Thymus (tissue), 11 donors: Measurements from ENCODE around the gene KRT74. TPM values are rescaled to one million over a fixed set of nuclear protein-coding genes. Genes with fewer than 3 reads are reported as not detected.

Experiments
- DNase-seq, 9 donors: peaks; one replicate each; pipeline ENCODE4 v3.0.0-alpha.2; 2013; ENCODE audit warnings: low spot score in 9 of 9, low read depth in 6 of 9, missing footprints in 1 of 9
- H3K27ac ChIP-seq, 2 donors: one replicate each; pipeline ENCODE4 v1.5.1; 2013; ENCODE audit warnings: control low read depth in 1 of 2, low read depth in 1 of 2, low read length in 1 of 2, mild to moderate bottlenecking in 1 of 2, moderate library complexity in 1 of 2
- H3K27me3 ChIP-seq, 2 donors: one replicate each; pipeline ENCODE4 v1.5.1; 2013; ENCODE audit warnings: low read length in 1 of 2; ENCODE audit not compliant: control insufficient read depth in 2 of 2, insufficient read depth in 1 of 2
- H3K36me3 ChIP-seq, 2 donors: one replicate each; pipeline ENCODE4 v1.5.1; 2013; ENCODE audit warnings: low read length in 1 of 2, mild to moderate bottlenecking in 1 of 2, moderate library complexity in 1 of 2; ENCODE audit not compliant: control insufficient read depth in 2 of 2, insufficient read depth in 2 of 2
- H3K4me1 ChIP-seq, 2 donors: one replicate each; pipeline ENCODE4 v1.5.1; 2013; ENCODE audit warnings: low read length in 2 of 2; ENCODE audit not compliant: control insufficient read depth in 2 of 2, insufficient read depth in 2 of 2
- H3K4me3 ChIP-seq, 2 donors: one replicate each; pipeline ENCODE4 v1.5.1; 2013; ENCODE audit warnings: low read length in 2 of 2, control low read depth in 1 of 2, mild to moderate bottlenecking in 1 of 2
- H3K9me3 ChIP-seq, 2 donors: one replicate each; pipeline ENCODE4 v1.5.1; 2013; ENCODE audit warnings: low read length in 1 of 2, mild to moderate bottlenecking in 1 of 2; ENCODE audit not compliant: control insufficient read depth in 2 of 2, insufficient read depth in 1 of 2
- WGBS: extraction: QIAGEN DNeasy Blood & Tissue Kit; methylation state at CpG from one replicate; pipeline ENCODE4 v1.1.7; 2013; 5-methylcytosine and 5-hydroxymethylcytosine counted together
- polyA plus RNA-seq: library from polyadenylated mRNA; stranded (reverse); fragments of 200-250 nt; gene quantifications from one replicate; pipeline ENCODE4 v1.2.3, GENCODE V29; 2013
- total RNA-seq: library from RNA; stranded (reverse); fragments of 120-200 nt; gene quantifications from one replicate; pipeline ENCODE4 v1.2.4, GENCODE V29; 2013
- donor health status: healthy.

Gene KRT74
- total and polyA plus RNA-seq, 2 donors, result 0.09 to 0.34 TPM

DNA sequence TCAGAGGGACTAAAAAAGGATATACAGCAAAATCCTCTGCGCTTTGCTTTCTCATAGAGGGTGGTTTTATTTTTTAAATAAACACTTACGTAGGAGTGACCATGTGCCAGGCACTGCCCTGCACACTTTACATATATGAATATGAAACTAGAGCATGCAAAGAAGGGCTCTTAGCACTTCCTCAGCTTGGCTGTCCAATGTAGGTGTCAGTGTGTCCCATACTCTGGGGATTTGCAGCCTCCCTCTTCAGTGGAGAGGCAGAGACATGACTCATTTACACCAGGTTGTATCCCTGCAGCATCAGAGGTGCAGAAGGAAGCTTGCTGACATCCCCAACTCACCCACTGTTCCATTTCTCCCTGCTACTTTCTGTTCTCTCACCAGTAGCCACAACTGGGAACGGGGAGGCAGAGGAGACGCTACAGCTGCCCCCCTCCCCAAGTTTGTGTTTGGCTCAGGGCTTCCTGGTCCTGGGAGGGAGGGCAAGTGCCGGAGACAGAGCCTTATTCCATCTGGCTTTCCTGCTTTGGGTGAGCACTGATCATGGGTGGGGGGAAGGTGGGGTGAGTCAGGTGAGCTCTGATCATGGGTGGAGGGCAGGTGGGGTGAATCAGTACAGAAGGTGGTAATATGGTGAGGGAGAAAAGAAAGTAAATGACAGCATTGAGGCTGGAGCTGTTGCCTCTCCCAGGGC is 48.6 kb downstream of the KRT74 start:
- peak overlapping the region; percentile 67 to 82 for H3K27ac ChIP-seq

DNA sequence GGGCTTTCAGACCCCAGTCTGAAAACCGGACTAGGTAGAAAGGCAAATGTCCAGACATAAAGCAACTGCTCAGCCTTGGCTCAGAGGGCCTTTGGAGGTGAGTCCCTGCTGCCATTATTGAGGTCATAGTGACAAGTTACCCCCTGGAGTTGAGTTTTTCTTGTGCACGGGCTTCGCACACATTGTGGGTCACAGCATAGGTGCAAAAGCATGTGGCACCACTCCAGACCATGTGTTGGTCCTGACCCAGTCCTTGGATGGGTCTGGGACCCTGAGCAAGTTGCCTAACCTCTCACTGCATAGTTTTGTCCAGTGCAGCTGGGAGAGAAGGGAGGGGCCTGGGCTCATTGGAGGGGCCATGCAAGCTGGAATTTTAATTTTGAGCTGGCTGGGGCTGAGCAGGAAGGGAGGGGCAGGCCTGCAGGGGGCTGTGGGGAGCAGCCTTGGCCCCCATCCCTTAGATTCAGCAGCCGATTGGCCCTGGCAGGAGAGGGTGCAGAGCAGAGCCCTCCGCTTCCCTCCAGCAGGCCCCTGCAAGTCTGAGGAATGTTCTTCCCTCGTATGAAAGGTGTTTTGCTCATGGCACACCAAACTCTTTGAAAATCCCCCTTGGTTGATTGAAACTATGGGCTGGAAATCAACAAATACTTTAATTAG is 49.3 kb downstream of the KRT74 start:
- 88% methylated on average over 6 of the region's 6 CpGs for WGBS
- peak overlapping the region; percentile 62 to 82 for H3K27ac ChIP-seq

More for the DNA sequence above, 48.6 kb downstream of the KRT74 start:
- 93% methylated on average over 5 of the region's 5 CpGs for whole genome bisulfite sequencing
- H3K9me3 ChIP-seq, result no peaks in the 10 kb centered on the region
- peaks cover 0 to 3% of the 10 kb centered on the region in 2 donors for H3K27me3 ChIP-seq
- H3K4me3 ChIP-seq, result no peak overlapping the region
- peaks cover 0 to 40% of the 10 kb centered on the region in 2 donors for H3K4me1 ChIP-seq
- DNase-seq, result no peak
- H3K36me3 ChIP-seq, result no peaks in the 10 kb centered on the region

DNA sequence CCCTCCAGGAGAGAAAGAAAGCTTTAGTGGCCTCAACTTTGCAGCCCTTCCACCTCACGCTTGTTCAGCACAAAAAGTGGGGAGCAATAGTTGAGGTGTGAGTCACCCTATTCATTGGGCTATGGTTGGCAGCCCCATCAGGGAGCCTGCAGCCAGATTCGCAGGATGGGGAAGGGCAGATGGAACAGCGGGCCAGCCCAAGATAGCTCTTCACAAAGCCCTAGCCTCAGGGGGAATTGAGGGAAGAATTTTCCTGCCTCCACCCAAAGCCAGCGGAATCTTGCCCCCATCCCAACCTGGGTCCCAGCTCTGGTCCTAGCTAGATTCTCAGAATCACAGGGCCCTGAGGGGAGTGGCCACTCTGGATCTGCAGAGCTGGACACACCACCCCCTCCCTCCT is 49.8 kb downstream of the KRT74 start:
- no peak for DNase-seq
- H3K27ac ChIP-seq, result peak overlapping the region; percentile 10 to 62
- H3K4me1 ChIP-seq, result peaks cover 0 to 40% of the 10 kb centered on the region in 2 donors

More for the DNA sequence above, 49.3 kb downstream of the KRT74 start:
- no peaks in the 10 kb centered on the region for H3K9me3 ChIP-seq
- peaks cover 0 to 3% of the 10 kb centered on the region in 2 donors for H3K27me3 ChIP-seq
- no peaks in the 10 kb centered on the region for H3K36me3 ChIP-seq
- H3K4me3 ChIP-seq, result no peak overlapping the region
- peak in 1 of 9 donors; percentile 19 for DNase-seq
- H3K4me1 ChIP-seq, result peaks cover 0 to 40% of the 10 kb centered on the region in 2 donors

DNA sequence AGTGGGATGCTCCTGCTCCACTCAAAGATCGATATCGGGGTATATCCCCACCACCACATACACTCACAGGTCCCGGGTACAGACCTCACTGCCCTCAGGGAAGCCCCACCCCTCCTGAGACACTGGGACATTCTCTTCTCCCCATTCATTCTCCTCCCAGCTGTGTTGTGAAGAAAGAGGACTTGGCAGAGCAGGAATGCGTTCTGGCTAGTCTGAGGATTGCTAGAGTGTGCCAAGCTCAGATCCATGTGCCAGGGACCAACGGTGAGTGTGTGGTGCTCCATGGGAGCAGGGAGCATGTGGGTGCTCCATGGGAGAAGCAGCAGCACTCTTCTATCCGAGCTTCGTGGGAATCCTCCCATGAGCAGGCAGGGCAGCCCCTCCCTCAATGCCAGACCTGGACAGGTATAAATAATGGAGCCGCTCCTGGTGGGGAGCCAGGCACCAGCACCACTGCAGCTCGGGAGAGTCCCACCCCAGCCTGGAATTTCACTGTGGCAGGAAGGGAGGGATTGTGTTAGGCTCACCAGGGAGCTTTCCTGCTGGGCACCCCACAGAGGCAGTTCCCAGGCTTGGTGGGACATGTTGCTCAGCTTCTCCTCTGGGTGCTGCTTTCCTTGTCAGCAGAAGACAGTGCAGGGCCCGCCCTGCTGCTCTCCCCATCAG is 51.2 kb downstream of the KRT74 start:
- H3K9me3 ChIP-seq, result no peaks in the 10 kb centered on the region
- WGBS, result 87% methylated on average over 10 of the region's 10 CpGs
- H3K4me3 ChIP-seq, result no peak overlapping the region
- H3K36me3 ChIP-seq, result peaks cover 0 to 2% of the 10 kb centered on the region in 2 donors
- H3K4me1 ChIP-seq, result peaks cover 0 to 40% of the 10 kb centered on the region in 2 donors
- peaks cover 0 to 3% of the 10 kb centered on the region in 2 donors for H3K27me3 ChIP-seq
- peak overlapping the region; percentile 83 to 87 for H3K27ac ChIP-seq
- DNase-seq, result no peak

More for the DNA sequence above, 49.8 kb downstream of the KRT74 start:
- Histone ChIP-seq H3K4me3 (no peak overlapping the region), H3K36me3 (no peaks in the 10 kb centered on the region), H3K9me3 (no peaks in the 10 kb centered on the region), H3K27me3 (peaks cover 0 to 3% of the 10 kb centered on the region in 2 donors)
- WGBS, result 97% methylated on average over 4 of the region's 4 CpGs

DNA sequence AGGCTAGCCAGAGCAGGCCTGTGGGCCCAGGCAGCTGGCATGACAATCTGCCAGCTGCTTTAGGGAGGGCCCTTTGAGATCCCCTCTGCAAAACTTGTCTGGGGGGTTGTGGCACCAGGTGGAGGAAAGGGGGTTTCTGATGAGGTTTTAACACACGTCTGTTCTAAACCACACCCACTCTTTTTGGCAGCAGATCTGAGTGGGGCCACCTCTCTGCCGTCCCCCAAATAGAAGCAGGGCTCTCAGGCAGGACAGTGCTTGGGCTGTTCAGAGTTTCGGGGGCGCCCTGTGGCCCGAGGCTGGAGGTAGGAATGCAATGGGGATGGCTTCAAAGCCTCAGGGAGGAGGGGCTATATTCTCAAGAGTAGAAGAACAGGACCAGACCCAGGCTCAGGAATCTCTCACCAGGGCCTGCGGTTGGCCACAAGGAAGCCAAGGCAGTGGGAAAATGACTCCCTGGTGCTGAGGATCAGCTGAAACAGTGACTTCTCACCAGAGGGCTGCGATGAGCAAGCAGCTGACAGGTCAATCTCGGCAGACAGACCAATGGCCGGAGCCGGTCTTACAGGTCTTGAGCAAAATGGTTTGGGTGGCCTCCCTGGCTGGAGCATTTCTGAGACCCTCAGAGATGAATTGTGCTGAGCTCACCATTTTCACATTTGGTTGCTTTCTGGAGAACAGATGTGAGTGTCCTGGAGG is 51.9 kb downstream of the KRT74 start:
- 63% methylated on average over 10 of the region's 10 CpGs for WGBS
- peak in 1 of 9 donors; percentile 19 for DNase-seq
- H3K27ac ChIP-seq, result peak overlapping the region; percentile 83 to 87
- no peaks in the 10 kb centered on the region for H3K9me3 ChIP-seq
- peaks cover 0 to 40% of the 10 kb centered on the region in 2 donors for H3K4me1 ChIP-seq
- H3K4me3 ChIP-seq, result no peak overlapping the region
- peaks cover 0 to 3% of the 10 kb centered on the region in 2 donors for H3K36me3 ChIP-seq
- peaks cover 0 to 3% of the 10 kb centered on the region in 2 donors for H3K27me3 ChIP-seq

DNA sequence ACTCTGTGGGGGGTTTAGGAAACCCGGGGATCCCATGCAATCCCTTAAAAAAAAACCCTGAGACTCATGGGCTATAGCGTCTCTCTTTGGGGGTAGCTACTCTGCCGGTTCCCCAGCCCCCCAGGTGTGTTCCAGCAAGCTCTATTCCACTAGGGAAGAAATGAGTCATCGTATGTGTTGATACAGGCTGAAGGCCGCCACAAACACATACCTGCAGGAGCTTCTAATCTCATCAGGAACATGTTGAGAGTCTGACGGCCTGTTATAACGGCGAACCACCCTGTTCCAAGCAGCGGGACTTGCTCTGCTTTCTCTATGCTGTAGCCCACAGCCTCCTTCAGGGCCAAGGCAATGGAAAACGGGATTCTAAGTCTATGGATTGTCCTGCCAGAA is 52.5 kb downstream of the KRT74 start:
- peaks cover 0 to 3% of the 10 kb centered on the region in 2 donors for H3K27me3 ChIP-seq
- H3K9me3 ChIP-seq, result no peaks in the 10 kb centered on the region
- H3K36me3 ChIP-seq, result peaks cover 0 to 3% of the 10 kb centered on the region in 2 donors
- peak overlapping the region; percentile 84 to 87 for H3K27ac ChIP-seq
- peak in 1 of 9 donors; percentile 13 for DNase-seq
- no peak overlapping the region for H3K4me3 ChIP-seq
- H3K4me1 ChIP-seq, result peaks cover 0 to 36% of the 10 kb centered on the region in 2 donors
- WGBS, result 84% methylated on average over 10 of the region's 10 CpGs

DNA sequence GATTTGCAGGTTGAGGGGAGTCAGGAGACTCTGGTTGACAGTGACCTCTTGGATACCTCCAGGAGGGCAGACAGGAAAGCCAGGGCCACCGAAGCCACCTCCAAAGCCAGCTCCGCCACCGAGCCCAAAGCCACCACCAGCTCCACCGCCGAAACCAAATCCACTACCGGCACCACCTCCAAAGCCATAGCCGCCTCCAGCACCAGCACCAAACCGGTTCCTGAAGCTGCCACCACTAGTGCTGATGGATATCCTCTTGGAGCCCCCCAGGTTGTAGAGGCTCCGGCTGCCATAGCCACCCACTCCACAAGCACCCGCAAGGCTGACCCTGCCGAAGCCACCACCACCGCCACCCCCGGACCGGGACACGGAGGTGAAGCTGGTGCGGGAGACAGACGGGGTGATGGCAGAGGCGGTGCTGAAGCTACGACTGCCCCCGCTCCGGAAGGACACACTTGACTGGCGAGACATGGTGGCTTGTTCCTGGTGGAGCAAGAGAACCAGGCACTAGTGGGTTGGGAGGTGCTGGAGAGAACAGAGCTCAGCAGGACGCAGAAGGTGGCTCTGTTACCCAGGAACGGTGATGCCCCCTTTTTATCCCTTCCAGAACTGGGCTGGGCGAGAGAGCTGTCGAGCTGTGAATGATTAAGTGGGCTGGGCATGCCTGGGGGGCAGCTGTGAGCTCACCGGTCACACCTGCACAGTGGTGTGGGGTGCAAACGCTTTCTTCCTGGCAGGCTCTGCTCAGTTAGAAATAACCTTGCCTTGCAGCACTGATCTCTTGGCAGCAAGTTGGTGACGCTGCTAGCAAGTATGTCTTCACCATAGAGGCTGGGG is 53.6 kb downstream of the KRT74 start, which contains the start of gene KRT5:
Gene KRT5 (minus strand): TSS at position 569 of the 837 bp plus-strand sequence. CDS start 98 bp downstream, at position 471.
- 88% methylated on average over 29 of the region's 29 CpGs for WGBS
- H3K36me3 ChIP-seq, result peaks cover 0 to 5% of the 10 kb centered on the region in 2 donors
- DNase-seq, result peak in 1 of 9 donors; percentile 30
- peaks cover 0 to 26% of the 10 kb centered on the region in 2 donors for H3K4me1 ChIP-seq
- H3K9me3 ChIP-seq, result no peaks in the 10 kb centered on the region
- H3K27me3 ChIP-seq, result peaks cover 0 to 3% of the 10 kb centered on the region in 2 donors
- H3K4me3 ChIP-seq, result peak within 1 kb of the TSS; percentile 23 to 34
- H3K27ac ChIP-seq, result peak within 1 kb of the TSS; percentile 84 to 87

DNA sequence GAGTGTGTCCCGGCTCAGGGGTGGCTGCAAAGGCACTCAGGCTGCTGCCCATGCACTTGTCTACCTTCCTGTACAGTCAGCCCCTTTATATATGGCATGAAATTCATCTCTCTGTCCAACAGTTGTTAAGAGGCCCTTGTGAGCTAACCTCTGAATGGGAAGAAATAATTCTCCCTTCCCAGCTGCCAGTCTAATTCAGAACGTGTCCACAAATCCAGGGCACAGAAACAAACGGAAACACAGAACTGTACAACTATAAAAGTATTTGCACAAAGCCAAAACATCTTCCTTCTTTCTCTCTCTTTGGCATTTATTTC is 54.3 kb downstream of the KRT74 start:
- no peaks in the 10 kb centered on the region for H3K9me3 ChIP-seq
- H3K4me3 ChIP-seq, result peak overlapping the region; percentile 11 to 34
- WGBS, result 87% methylated on average over 3 of the region's 3 CpGs
- H3K36me3 ChIP-seq, result peaks cover 0 to 5% of the 10 kb centered on the region in 2 donors
- H3K27ac ChIP-seq, result peak overlapping the region in 1 of 2 donors; percentile 60
- peaks cover 0 to under 1% of the 10 kb centered on the region in 2 donors for H3K27me3 ChIP-seq
- DNase-seq, result no peak
- H3K4me1 ChIP-seq, result peaks cover 0 to 23% of the 10 kb centered on the region in 2 donors
